ENCODE measurements around the gene NUDT3. TPM values are rescaled to one million over a fixed set of nuclear protein-coding genes. Genes with fewer than 3 reads are reported as not detected.

Gene NUDT3
- total and polyA plus RNA-seq, 2 experiments from 2014 or later = 12.1 to 31.1 TPM

GRCh38 chr6:34425132-34425497 lies 32.6 kb upstream of the NUDT3 start:
- H3K9me2 ChIP-seq (ENCODE audit: insufficient read depth) = no peaks in the 10 kb centered on the region
- H3K4me3 ChIP-seq = peak overlapping the region; percentile 99
- H3K79me2 ChIP-seq (replicated peaks; ENCODE audit: insufficient read depth) = peaks cover 57% of the 10 kb centered on the region
- peak overlapping the region; percentile 99 for H3K4me2 ChIP-seq
- peak overlapping the region; percentile 95 for H3K27ac ChIP-seq (ENCODE audit: low read depth)
- peak overlapping the region; percentile 100 for H3K27ac Mint-ChIP-seq
- H3K9me3 Mint-ChIP-seq = peaks cover 7% of the 10 kb centered on the region; the same call in 2 of the 3 replicates
- H4K20me1 ChIP-seq (replicated peaks; ENCODE audit: insufficient read depth) = peaks cover 36% of the 10 kb centered on the region
- TF ChIP-seq ZNF331 (CRISPR knock-in tag; IDR thresholded peaks at IDR 0.05; ENCODE audit: low read depth) (no peak), POLR2AphosphoS5 (IDR thresholded peaks at IDR 0.05; ENCODE audit: low read depth) (no peak), EZH2 (IDR thresholded peaks at IDR 0.05; ENCODE audit: low read depth, unreplicated experiment) (no peak), REST (IDR thresholded peaks at IDR 0.05; ENCODE audit: unreplicated experiment) (no peak), JUNB (IDR thresholded peaks at IDR 0.05; ENCODE audit: unreplicated experiment) (no peak), NANOG (IDR thresholded peaks at IDR 0.05; ENCODE audit: borderline replicate concordance) (no peak), ZNF114 (CRISPR knock-in tag; IDR thresholded peaks at IDR 0.05) (no peak), CREB1 (CRISPR knock-in tag; IDR thresholded peaks at IDR 0.05; ENCODE audit: low read depth) (no peak), ETS1 (IDR thresholded peaks at IDR 0.05) (no peak)
- H3K27me3 ChIP-seq (ENCODE audit: insufficient read depth) = no peaks in the 10 kb centered on the region
- H3K4me1 Mint-ChIP-seq = peaks cover 27% of the 10 kb centered on the region
- H3K4me1 ChIP-seq (ENCODE audit: insufficient read depth) = peaks cover 16% of the 10 kb centered on the region
- DNase-seq (ENCODE audit: low spot score) (no peak), ATAC-seq (no peak)
- H2AFZ ChIP-seq = no peak overlapping the region
- H3K4me3 Mint-ChIP-seq = peak overlapping the region; percentile 99
- peaks cover 13% of the 10 kb centered on the region for H3K27me3 Mint-ChIP-seq (ENCODE audit: insufficient read depth, low read depth, poor library complexity)
- H3K36me3 ChIP-seq (ENCODE audit: insufficient read depth) = peaks cover 49% of the 10 kb centered on the region
- peaks cover 57% of the 10 kb centered on the region for H3K36me3 Mint-ChIP-seq (ENCODE audit: low read depth)
- H3F3A ChIP-seq (replicated peaks; ENCODE audit: low read depth) = peaks cover 47% of the 10 kb centered on the region

GRCh38 chr6:34424200-34425131 lies 32.0 kb upstream of the NUDT3 start:
- DNase-seq (ENCODE audit: low spot score) (peak; percentile 40), ATAC-seq (no peak)
- H3K4me3 Mint-ChIP-seq = peak overlapping the region; percentile 99
- peaks cover 62% of the 10 kb centered on the region for H3K79me2 ChIP-seq (replicated peaks; ENCODE audit: insufficient read depth)
- peak overlapping the region; percentile 100 for H3K27ac Mint-ChIP-seq
- peaks cover 30% of the 10 kb centered on the region for H3K4me1 Mint-ChIP-seq
- peaks cover 16% of the 10 kb centered on the region for H3K4me1 ChIP-seq (ENCODE audit: insufficient read depth)
- peak overlapping the region; percentile 99 for H3K4me2 ChIP-seq
- H3F3A ChIP-seq (replicated peaks; ENCODE audit: low read depth) = peaks cover 54% of the 10 kb centered on the region
- peaks cover 63% of the 10 kb centered on the region for H3K36me3 Mint-ChIP-seq (ENCODE audit: low read depth)
- H3K9me3 Mint-ChIP-seq = peaks cover 6% of the 10 kb centered on the region; the same call in 2 of the 3 replicates
- H3K27me3 Mint-ChIP-seq (ENCODE audit: insufficient read depth, low read depth, poor library complexity) = peaks cover 13% of the 10 kb centered on the region
- H4K20me1 ChIP-seq (replicated peaks; ENCODE audit: insufficient read depth) = peaks cover 42% of the 10 kb centered on the region
- H3K27ac ChIP-seq (ENCODE audit: low read depth) = peak overlapping the region; percentile 95
- no peaks in the 10 kb centered on the region for H3K27me3 ChIP-seq (ENCODE audit: insufficient read depth)
- H2AFZ ChIP-seq = no peak overlapping the region
- peaks cover 55% of the 10 kb centered on the region for H3K36me3 ChIP-seq (ENCODE audit: insufficient read depth)
- TF ChIP-seq POLR2AphosphoS5 (IDR thresholded peaks at IDR 0.05; ENCODE audit: low read depth) = no peak
- TF ChIP-seq REST (IDR thresholded peaks at IDR 0.05; ENCODE audit: unreplicated experiment) = no peak
- no peak for TF ChIP-seq EZH2 (IDR thresholded peaks at IDR 0.05; ENCODE audit: low read depth, unreplicated experiment)
- H3K4me3 ChIP-seq = peak overlapping the region; percentile 99
- H3K9me2 ChIP-seq (ENCODE audit: insufficient read depth) = no peaks in the 10 kb centered on the region
